CD4-positive, alpha-beta memory T cell (primary cell): ENCODE measurements around the gene PRR30. TPM values are rescaled to one million over a fixed set of nuclear protein-coding genes. Genes with fewer than 3 reads are reported as not detected.

Experiments
- CTCF ChIA-PET: fragments of 350-600 bp; sonication (Branson Sonifier 250); formaldehyde crosslinking; loops from one replicate; lab custom pipeline; 2021; ENCODE audit warnings: inconsistent platforms; ENCODE audit not compliant: partially characterized antibody; lab: Charles Lee
- POLR2A ChIA-PET: fragments of 350-600 bp; sonication (Branson Sonifier 250); formaldehyde crosslinking; loops from one replicate; lab custom pipeline; 2021; ENCODE audit not compliant: partially characterized antibody; lab: Charles Lee
- DNase-seq, 5 donors: peaks; one replicate each; pipeline versions ENCODE4 v3.0.0 to v3.0.0-alpha.2; 2020 to 2022; ENCODE audit warnings: mixed read lengths in 1 of 5
- H3K27ac ChIP-seq: one replicate; pipeline ENCODE4 v1.7.0; 2013; ENCODE audit warnings: low read depth, low read length
- H3K27me3 ChIP-seq: 2 replicates; pipeline ENCODE4 v1.7.0; 2013; ENCODE audit warnings: mild to moderate bottlenecking, low read length, moderate library complexity; ENCODE audit not compliant: insufficient read depth
- H3K36me3 ChIP-seq: 2 replicates; pipeline ENCODE4 v1.7.0; 2013; ENCODE audit warnings: mild to moderate bottlenecking, low read length, moderate library complexity; ENCODE audit not compliant: insufficient read depth
- H3K4me1 ChIP-seq: 2 replicates; pipeline ENCODE4 v1.7.0; 2013; ENCODE audit warnings: mild to moderate bottlenecking, low read length, moderate library complexity; ENCODE audit not compliant: insufficient read depth
- H3K4me3 ChIP-seq, 2 donors: one replicate each; pipeline ENCODE4 v1.7.0; 2013; ENCODE audit warnings: low read length in 2 of 2, mild to moderate bottlenecking in 1 of 2
- H3K9me3 ChIP-seq, 2 donors: one replicate each; pipeline ENCODE4 v1.7.0; 2013; ENCODE audit warnings: low read length in 2 of 2, control low read depth in 1 of 2; ENCODE audit not compliant: control insufficient read depth in 1 of 2
- H3K27ac Mint-ChIP-seq, 7 donors: one replicate each; pipeline ENCODE4 v1.8.0; 2020 to 2021; ENCODE audit warnings: mixed read lengths in 7 of 7, mild to moderate bottlenecking in 6 of 7, inconsistent platforms in 3 of 7, moderate library complexity in 3 of 7
- H3K27me3 Mint-ChIP-seq, 2 donors: one replicate each; pipeline ENCODE4 v1.8.0; 2020 to 2021; ENCODE audit warnings: mixed read lengths in 2 of 2
- H3K36me3 Mint-ChIP-seq, 2 donors: one replicate each; pipeline ENCODE4 v1.8.0; 2020 to 2021; ENCODE audit warnings: mixed read lengths in 2 of 2, inconsistent platforms in 1 of 2, mild to moderate bottlenecking in 1 of 2
- H3K4me1 Mint-ChIP-seq, 4 donors: one replicate each; pipeline ENCODE4 v1.8.0; 2020 to 2021; ENCODE audit warnings: mixed read lengths in 4 of 4, mild to moderate bottlenecking in 1 of 4
- H3K4me3 Mint-ChIP-seq, 8 donors: one replicate each; pipeline ENCODE4 v1.8.0; 2020 to 2021; ENCODE audit warnings: mixed read lengths in 8 of 8, mild to moderate bottlenecking in 7 of 8, moderate library complexity in 6 of 8, inconsistent platforms in 3 of 8
- H3K9me3 Mint-ChIP-seq, 8 donors: one replicate each; pipeline ENCODE4 v1.8.0; 2020 to 2021; ENCODE audit warnings: mixed read lengths in 8 of 8, mild to moderate bottlenecking in 5 of 8, inconsistent platforms in 3 of 8, moderate library complexity in 1 of 8
- intact Hi-C: fragments of 100-400 bp; cut with micrococcal nuclease; formaldehyde crosslinking; loops from one replicate; pipeline ENCODE4 v1.15.1; 2023
- polyA plus RNA-seq, 2 donors: library from polyadenylated mRNA; unstranded; fragments of 300-500 nt; fragmentation: Illumina TruSeq; gene quantifications; one replicate each; pipeline ENCODE4 v1.2.3, GENCODE V29; 2021
- total RNA-seq, 2 experiments: library from RNA; stranded (reverse); gene quantifications; one replicate each; pipeline ENCODE4 v1.2.3, GENCODE V29; 2021

Gene PRR30
- total and polyA plus RNA-seq, 4 experiments from 2014 or later = not detected

- Histone ChIP-seq H3K4me3 (no peak overlapping the region), H3K36me3 (no peaks in the 10 kb centered on the region), H3K27me3 (no peaks in the 10 kb centered on the region), H3K9me3 (no peaks in the 10 kb centered on the region), H3K27ac (no peak overlapping the region), H3K4me1 (peaks cover 9% of the 10 kb centered on the region)
- H3K4me1 Mint-ChIP-seq = peaks cover 8 to 16% (median 10%) of the 10 kb centered on the region in 4 donors
- intact Hi-C loops = no loop called here
- ChIA-PET CTCF (interaction anchor here (0.9 to 10.0 kb wide), 8 partner anchors 10 to 206 kb away, joined by 3 to 121 read pairs (median 6); partner anchors contain the start of genes KHK and TRIM54), POLR2A (interaction anchor here (1.3 to 1.8 kb wide), 2 partner anchors 16 to 26 kb away, joined by 4 to 6 read pairs; partner anchors contain the start of gene OST4)
- H3K4me3 Mint-ChIP-seq = no peak overlapping the region
- H3K27ac Mint-ChIP-seq = no peak overlapping the region
- no peak for DNase-seq
- H3K9me3 Mint-ChIP-seq = no peaks in the 10 kb centered on the region
- no peaks in the 10 kb centered on the region for H3K27me3 Mint-ChIP-seq
- peaks cover 0 to 1% of the 10 kb centered on the region in 2 donors for H3K36me3 Mint-ChIP-seq
Observed at GRCh38 chr2:27097341-27097740, 41.9 kb downstream of the PRR30 start.

DNA sequence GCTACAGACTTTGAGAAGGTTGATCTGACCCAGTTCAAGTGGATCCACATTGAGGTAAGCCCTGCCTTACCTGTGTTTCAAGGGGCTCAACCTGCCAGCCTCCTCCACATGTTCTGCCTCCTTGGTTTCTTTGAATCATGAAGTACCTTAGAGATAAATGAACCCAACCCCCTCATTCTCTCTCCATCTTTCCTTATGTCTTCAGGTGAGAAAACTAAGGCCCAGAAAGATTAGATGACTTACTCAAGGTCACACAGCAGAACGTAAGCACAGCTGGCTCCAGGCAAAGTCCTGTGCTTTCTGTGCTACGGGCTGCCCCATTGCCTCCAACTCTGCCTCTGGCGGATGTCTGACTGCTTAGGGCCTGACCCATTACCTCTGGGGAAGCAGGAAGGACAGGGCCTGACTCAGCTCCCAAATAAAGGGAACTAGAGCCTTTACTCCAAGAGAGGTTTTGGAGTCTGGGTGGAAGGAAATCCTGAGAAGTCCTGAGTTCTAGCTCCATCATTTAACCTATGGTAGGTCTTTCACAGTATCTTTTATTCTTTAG, 42.4 kb downstream of the PRR30 start:
- H3K36me3 Mint-ChIP-seq = peaks cover 0 to 1% of the 10 kb centered on the region in 2 donors
- H3K27ac Mint-ChIP-seq = peak overlapping the region in 2 of 7 donors; percentile 50 to 51
- no peak for DNase-seq
- H3K4me1 Mint-ChIP-seq = peaks cover 8 to 16% (median 10%) of the 10 kb centered on the region in 4 donors
- H3K4me3 Mint-ChIP-seq = peak overlapping the region in 1 of 8 donors; percentile 35
- Histone ChIP-seq H3K36me3 (no peaks in the 10 kb centered on the region), H3K4me1 (peaks cover 9% of the 10 kb centered on the region), H3K9me3 (no peaks in the 10 kb centered on the region), H3K27ac (no peak overlapping the region), H3K27me3 (no peaks in the 10 kb centered on the region), H3K4me3 (no peak overlapping the region)
- CTCF ChIA-PET = interaction anchor here (0.6 to 10.0 kb wide), 9 partner anchors 10 to 586 kb away, joined by 3 to 121 read pairs (median 5); partner anchors contain the start of genes KHK and TRIM54
- POLR2A ChIA-PET = interaction anchor here (0.9 to 2.0 kb wide), 4 partner anchors 10 to 25 kb away, joined by 3 to 10 read pairs (median 5); partner anchors contain the start of genes KHK and OST4
- no peaks in the 10 kb centered on the region for H3K27me3 Mint-ChIP-seq
- no peaks in the 10 kb centered on the region for H3K9me3 Mint-ChIP-seq
- intact Hi-C loops = no loop called here

DNA sequence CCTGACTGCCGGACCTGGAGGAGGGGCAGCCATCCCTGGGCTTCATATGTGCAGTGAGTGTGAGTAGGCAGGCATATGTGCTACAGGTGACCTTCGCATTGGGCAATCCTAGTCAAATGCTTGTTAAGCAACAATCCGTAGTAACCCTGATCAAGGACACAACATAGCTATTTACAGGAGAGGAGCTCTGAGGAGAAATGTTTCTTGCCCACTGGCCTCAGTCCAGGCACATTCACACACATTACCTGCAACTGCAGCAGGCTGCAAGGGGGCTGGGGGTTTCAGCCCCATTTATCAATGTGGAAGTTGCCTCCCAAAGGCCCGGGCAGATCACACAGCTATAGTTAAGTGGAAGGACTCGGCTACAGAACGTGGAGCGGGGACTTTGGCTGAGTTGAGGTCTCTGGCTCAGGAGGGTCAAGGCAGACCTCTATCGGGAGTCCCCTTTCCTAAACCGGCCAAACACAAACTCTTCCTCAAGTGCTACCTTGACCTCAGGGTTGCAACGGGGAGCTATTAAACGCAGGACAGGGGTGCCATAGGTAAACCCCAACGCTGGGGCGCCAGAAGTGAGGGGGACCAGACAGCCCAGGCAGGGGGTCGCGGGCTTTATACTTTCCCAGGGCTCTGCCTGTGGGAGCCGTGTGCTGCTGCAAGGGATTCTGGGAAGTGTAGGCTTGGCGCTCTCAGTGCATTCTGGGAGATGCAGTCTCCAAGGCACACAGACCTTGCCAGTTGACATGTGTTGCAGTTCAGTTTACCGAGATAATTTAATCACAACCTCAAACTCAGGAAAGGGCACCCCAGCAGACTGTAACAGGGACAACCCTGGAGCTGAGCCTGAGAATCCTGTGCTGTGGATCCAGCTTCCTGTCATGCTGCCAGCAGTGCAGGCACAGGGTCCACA, 43.2 kb downstream of the PRR30 start:
- H3K27ac Mint-ChIP-seq = peak overlapping the region in 4 of 7 donors; percentile 35 to 84 (median 53)
- POLR2A ChIA-PET = interaction anchor here (0.9 to 2.0 kb wide), 4 partner anchors 10 to 24 kb away, joined by 3 to 10 read pairs (median 5); partner anchors contain the start of genes KHK and OST4
- Histone ChIP-seq H3K27ac (no peak overlapping the region), H3K9me3 (no peaks in the 10 kb centered on the region), H3K27me3 (no peaks in the 10 kb centered on the region), H3K4me1 (peaks cover 9% of the 10 kb centered on the region), H3K36me3 (no peaks in the 10 kb centered on the region), H3K4me3 (no peak overlapping the region)
- H3K4me3 Mint-ChIP-seq = peak overlapping the region in 7 of 8 donors; percentile 5 to 81 (median 61)
- H3K4me1 Mint-ChIP-seq = peaks cover 8 to 16% (median 10%) of the 10 kb centered on the region in 4 donors
- H3K36me3 Mint-ChIP-seq = peaks cover 0 to 1% of the 10 kb centered on the region in 2 donors
- intact Hi-C loops = no loop called here
- H3K27me3 Mint-ChIP-seq = no peaks in the 10 kb centered on the region
- H3K9me3 Mint-ChIP-seq = no peaks in the 10 kb centered on the region
- CTCF ChIA-PET = interaction anchor here (0.6 to 10.0 kb wide), 6 partner anchors 9 to 588 kb away, joined by 3 to 121 read pairs (median 7); partner anchors contain the start of genes KHK and TRIM54
- peak in 3 of 5 donors; percentile 34 to 39 (median 37) for DNase-seq

DNA sequence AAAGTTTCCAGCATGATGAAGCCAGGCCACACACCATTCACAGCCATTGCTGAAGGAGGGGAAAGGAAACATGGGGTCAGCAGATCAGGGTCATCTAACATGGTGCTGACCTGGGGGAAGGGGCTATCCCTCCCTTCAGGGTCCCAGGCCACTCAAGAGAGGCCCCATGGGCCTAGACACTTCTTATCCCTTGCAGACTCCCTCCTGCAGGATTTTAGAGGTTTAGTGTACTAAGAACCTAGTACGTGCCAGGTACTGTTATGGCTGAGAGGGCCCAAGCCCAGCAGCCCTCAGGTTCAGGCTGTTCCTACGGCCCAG, 43.8 kb downstream of the PRR30 start:
- H3K36me3 Mint-ChIP-seq = peaks cover 0 to 1% of the 10 kb centered on the region in 2 donors
- ChIA-PET CTCF (interaction anchor here (1.5 to 10.0 kb wide), 3 partner anchors 8 to 187 kb away, joined by 6 to 121 read pairs (median 8); partner anchors contain the start of genes KHK and TRIM54), POLR2A (interaction anchor here (1.8 to 2.0 kb wide), 2 partner anchors 9 to 14 kb away, joined by 6 to 10 read pairs; partner anchors contain the start of gene KHK)
- Histone ChIP-seq H3K9me3 (no peaks in the 10 kb centered on the region), H3K4me1 (peaks cover 9% of the 10 kb centered on the region), H3K27me3 (no peaks in the 10 kb centered on the region), H3K4me3 (no peak overlapping the region), H3K36me3 (no peaks in the 10 kb centered on the region), H3K27ac (no peak overlapping the region)
- no peaks in the 10 kb centered on the region for H3K9me3 Mint-ChIP-seq
- peaks cover 8 to 16% (median 10%) of the 10 kb centered on the region in 4 donors for H3K4me1 Mint-ChIP-seq
- H3K27ac Mint-ChIP-seq = no peak overlapping the region
- peak overlapping the region in 2 of 8 donors; percentile 5 to 65 for H3K4me3 Mint-ChIP-seq
- no peak for DNase-seq
- no peaks in the 10 kb centered on the region for H3K27me3 Mint-ChIP-seq
- intact Hi-C loops = no loop called here

DNA sequence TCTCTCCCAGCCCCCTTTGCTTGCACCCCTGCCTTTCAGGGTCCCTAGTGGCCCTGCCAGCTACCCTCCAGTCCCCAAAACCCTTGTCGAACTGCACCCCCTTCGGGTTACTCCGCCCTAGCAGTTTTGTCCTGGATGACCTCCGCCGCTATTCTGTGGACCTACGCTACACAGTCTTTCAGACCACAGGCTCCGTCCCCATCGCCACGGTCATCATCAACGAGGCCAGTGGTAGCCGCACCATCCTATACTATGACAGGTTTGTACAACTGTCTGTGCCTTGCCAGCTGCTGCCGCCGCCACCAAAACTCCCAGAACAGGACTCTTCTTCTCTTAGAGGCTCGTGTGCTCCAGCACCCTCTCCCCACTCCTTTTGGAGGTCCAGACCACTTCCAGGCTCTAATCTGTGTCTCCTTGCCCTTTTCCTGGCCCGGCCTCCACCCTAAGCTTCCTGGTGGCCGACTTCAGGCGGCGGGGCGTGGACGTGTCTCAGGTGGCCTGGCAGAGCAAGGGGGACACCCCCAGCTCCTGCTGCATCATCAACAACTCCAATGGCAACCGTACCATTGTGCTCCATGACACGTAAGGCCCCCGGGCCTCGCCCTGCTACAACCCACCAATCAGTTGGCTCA, 44.7 kb downstream of the PRR30 start:
- Histone ChIP-seq H3K36me3 (no peaks in the 10 kb centered on the region), H3K27ac (no peak overlapping the region), H3K9me3 (no peaks in the 10 kb centered on the region), H3K4me3 (no peak overlapping the region), H3K4me1 (peaks cover 9% of the 10 kb centered on the region), H3K27me3 (no peaks in the 10 kb centered on the region)
- Mint-ChIP-seq H3K36me3 (no peaks in the 10 kb centered on the region), H3K4me1 (peaks cover 8 to 16% (median 10%) of the 10 kb centered on the region in 4 donors), H3K9me3 (no peaks in the 10 kb centered on the region), H3K27ac (peak overlapping the region in 1 of 7 donors; percentile 48), H3K27me3 (no peaks in the 10 kb centered on the region), H3K4me3 (no peak overlapping the region)
- intact Hi-C loops = no loop called here
- POLR2A ChIA-PET = interaction anchor here (0.8 kb wide), 1 partner anchor 40 kb away, joined by 3 read pairs; the partner anchor contains the start of gene PREB
- DNase-seq = no peak
- CTCF ChIA-PET = interaction anchor here (1.4 to 10.0 kb wide), 2 partner anchors 188 to 209 kb away, joined by 6 to 121 read pairs; partner anchors contain the start of gene TRIM54

DNA sequence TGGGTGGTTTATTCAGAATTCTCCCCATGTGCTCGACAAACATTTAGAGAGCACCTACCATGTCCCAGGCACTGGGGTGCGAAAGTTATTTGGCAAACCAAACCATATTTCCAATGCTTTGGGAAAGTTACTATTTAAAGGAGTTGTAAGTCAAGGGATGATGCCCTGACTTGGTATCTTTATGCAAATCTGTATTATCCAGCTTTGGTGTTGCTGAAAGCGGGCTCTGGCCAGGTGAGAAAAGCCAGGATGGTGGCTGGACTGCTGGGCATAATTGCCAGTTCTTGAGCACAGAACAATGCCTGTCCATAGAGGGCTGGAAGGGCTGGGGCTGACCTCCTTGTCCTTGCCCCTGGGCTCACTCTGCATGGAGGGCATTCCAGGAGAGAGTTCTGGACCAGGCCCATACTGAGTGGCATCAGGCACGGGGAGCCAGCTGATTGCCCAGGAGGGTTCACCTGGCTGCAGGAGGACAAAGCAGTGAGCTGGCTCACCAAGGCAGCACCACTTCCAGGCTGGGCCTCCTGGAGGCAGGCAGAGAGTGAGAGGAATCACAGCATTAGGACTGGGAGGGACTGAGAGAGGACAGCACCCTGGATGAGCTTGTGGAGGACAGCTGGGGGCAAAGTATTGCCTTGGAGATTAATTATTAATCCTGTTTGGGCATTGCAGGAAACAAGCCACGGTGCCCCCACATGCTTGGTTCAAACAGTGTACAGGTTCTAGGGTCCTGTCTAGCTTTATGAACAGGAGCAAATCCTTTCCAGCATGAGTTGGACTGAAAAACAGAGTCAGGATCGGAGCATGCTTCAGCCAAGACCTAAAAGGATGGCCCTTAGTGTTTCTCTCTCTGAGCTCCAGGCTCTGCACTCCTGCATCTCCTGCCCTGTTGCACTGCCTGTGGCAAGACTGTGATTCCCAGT, 45.5 kb downstream of the PRR30 start:
- no peaks in the 10 kb centered on the region for H3K36me3 ChIP-seq
- no peak for DNase-seq
- no peaks in the 10 kb centered on the region for H3K9me3 Mint-ChIP-seq
- ChIA-PET POLR2A (no interaction called here), CTCF (interaction anchor here (1.4 kb wide), 1 partner anchor 210 kb away, joined by 6 read pairs; no protein-coding TSS in a partner anchor)
- H3K27ac ChIP-seq = no peak overlapping the region
- no peak overlapping the region for H3K27ac Mint-ChIP-seq
- H3K4me3 Mint-ChIP-seq = no peak overlapping the region
- no peaks in the 10 kb centered on the region for H3K27me3 ChIP-seq
- peaks cover 8 to 13% (median 10%) of the 10 kb centered on the region in 4 donors for H3K4me1 Mint-ChIP-seq
- H3K4me1 ChIP-seq = peaks cover 9% of the 10 kb centered on the region
- intact Hi-C loops = no loop called here
- H3K4me3 ChIP-seq = no peak overlapping the region
- no peaks in the 10 kb centered on the region for H3K27me3 Mint-ChIP-seq
- H3K36me3 Mint-ChIP-seq = no peaks in the 10 kb centered on the region
- no peaks in the 10 kb centered on the region for H3K9me3 ChIP-seq
